ENCODE measurements around the gene FAM234A. TPM values are rescaled to one million over a fixed set of nuclear protein-coding genes. Genes with fewer than 3 reads are reported as not detected.

Gene FAM234A
- total RNA-seq, 1 experiment from 2014 or later: 72.4 TPM

GRCh38 chr16:296806-297510 is 62.3 kb downstream of the FAM234A start:
- H3K27me3 ChIP-seq (replicated peaks; ENCODE audit: insufficient read depth, low read depth, low read length, poor library complexity): no peaks in the 10 kb centered on the region
- no peak overlapping the region for H3K4me3 ChIP-seq (ENCODE audit: low read depth, low read length, poor library complexity, severe bottlenecking)
- intact Hi-C loops (cut with micrococcal nuclease; ENCODE audit: unreplicated experiment): no loop called here
- no TSS peak for BruUV-seq (replicated peaks)
- H3K36me3 ChIP-seq (ENCODE audit: insufficient read depth, low read length, poor library complexity, severe bottlenecking): no peaks in the 10 kb centered on the region
- no peak overlapping the region for H3K27ac ChIP-seq (ENCODE audit: low read depth, low read length, poor library complexity, severe bottlenecking)
- POLR2A ChIA-PET (ENCODE audit: low non-redundant PET): no interaction called here
- no peak for DNase-seq (ENCODE audit: low spot score)
- CTCF ChIA-PET: no interaction called here
- no peaks in the 10 kb centered on the region for H3K4me1 ChIP-seq (ENCODE audit: insufficient read depth, low read length, poor library complexity, severe bottlenecking)
- no peaks in the 10 kb centered on the region for H3K9me3 ChIP-seq (ENCODE audit: low read depth, low read length, poor library complexity, severe bottlenecking)
- no peak for TF ChIP-seq CTCF (conservative IDR thresholded peaks at IDR 0.05; ENCODE audit: low read depth, low read length)
- TF ChIP-seq EZH2 (IDR thresholded peaks at IDR 0.05; ENCODE audit: borderline replicate concordance, low read depth, low read length, poor library complexity, severe bottlenecking): no peak

- Histone ChIP-seq H3K36me3 (ENCODE audit: insufficient read depth, low read length, poor library complexity, severe bottlenecking) (no peaks in the 10 kb centered on the region), H3K4me1 (ENCODE audit: insufficient read depth, low read length, poor library complexity, severe bottlenecking) (no peaks in the 10 kb centered on the region), H3K27me3 (replicated peaks; ENCODE audit: insufficient read depth, low read depth, low read length, poor library complexity) (no peaks in the 10 kb centered on the region), H3K9me3 (ENCODE audit: low read depth, low read length, poor library complexity, severe bottlenecking) (no peaks in the 10 kb centered on the region), H3K27ac (ENCODE audit: low read depth, low read length, poor library complexity, severe bottlenecking) (no peak overlapping the region), H3K4me3 (ENCODE audit: low read depth, low read length, poor library complexity, severe bottlenecking) (no peak overlapping the region)
- ChIA-PET POLR2A (ENCODE audit: low non-redundant PET) (no interaction called here), CTCF (no interaction called here)
- intact Hi-C loops (cut with micrococcal nuclease; ENCODE audit: unreplicated experiment): no loop called here
- TF ChIP-seq CTCF (conservative IDR thresholded peaks at IDR 0.05; ENCODE audit: low read depth, low read length) (no peak), EZH2 (IDR thresholded peaks at IDR 0.05; ENCODE audit: borderline replicate concordance, low read depth, low read length, poor library complexity, severe bottlenecking) (no peak)
- no TSS peak for BruUV-seq (replicated peaks)
- DNase-seq (ENCODE audit: low spot score): no peak
Measured at GRCh38 chr16:297832-298231, 63.2 kb downstream of the FAM234A start.

GRCh38 chr16:301235-301634 is 66.6 kb downstream of the FAM234A start:
- H3K9me3 ChIP-seq (ENCODE audit: low read depth, low read length, poor library complexity, severe bottlenecking): no peaks in the 10 kb centered on the region
- H3K27me3 ChIP-seq (replicated peaks; ENCODE audit: insufficient read depth, low read depth, low read length, poor library complexity): no peaks in the 10 kb centered on the region
- ChIA-PET CTCF (no interaction called here), POLR2A (ENCODE audit: low non-redundant PET) (no interaction called here)
- no peaks in the 10 kb centered on the region for H3K4me1 ChIP-seq (ENCODE audit: insufficient read depth, low read length, poor library complexity, severe bottlenecking)
- no peak overlapping the region for H3K27ac ChIP-seq (ENCODE audit: low read depth, low read length, poor library complexity, severe bottlenecking)
- H3K4me3 ChIP-seq (ENCODE audit: low read depth, low read length, poor library complexity, severe bottlenecking): no peak overlapping the region
- H3K36me3 ChIP-seq (ENCODE audit: insufficient read depth, low read length, poor library complexity, severe bottlenecking): no peaks in the 10 kb centered on the region
- no peak for DNase-seq (ENCODE audit: low spot score)
- intact Hi-C loops (cut with micrococcal nuclease; ENCODE audit: unreplicated experiment): no loop called here
- TF ChIP-seq CTCF (conservative IDR thresholded peaks at IDR 0.05; ENCODE audit: low read depth, low read length) (no peak), EZH2 (IDR thresholded peaks at IDR 0.05; ENCODE audit: borderline replicate concordance, low read depth, low read length, poor library complexity, severe bottlenecking) (no peak)
- BruUV-seq (replicated peaks): no TSS peak

Measured in A673 (cell line).